GM19035 (cell line): ENCODE measurements around the gene NUDCD3.
A peak's percentile ranks its signal among the peaks of the same experiment; 100 is the strongest.

Source experiments
- ATAC-seq: cut with Tn5 transposase; IDR thresholded peaks from one replicate; pipeline ENCODE4 v1.9.1; 2021; ENCODE audit not compliant: unreplicated experiment

Gene NUDCD3

DNA sequence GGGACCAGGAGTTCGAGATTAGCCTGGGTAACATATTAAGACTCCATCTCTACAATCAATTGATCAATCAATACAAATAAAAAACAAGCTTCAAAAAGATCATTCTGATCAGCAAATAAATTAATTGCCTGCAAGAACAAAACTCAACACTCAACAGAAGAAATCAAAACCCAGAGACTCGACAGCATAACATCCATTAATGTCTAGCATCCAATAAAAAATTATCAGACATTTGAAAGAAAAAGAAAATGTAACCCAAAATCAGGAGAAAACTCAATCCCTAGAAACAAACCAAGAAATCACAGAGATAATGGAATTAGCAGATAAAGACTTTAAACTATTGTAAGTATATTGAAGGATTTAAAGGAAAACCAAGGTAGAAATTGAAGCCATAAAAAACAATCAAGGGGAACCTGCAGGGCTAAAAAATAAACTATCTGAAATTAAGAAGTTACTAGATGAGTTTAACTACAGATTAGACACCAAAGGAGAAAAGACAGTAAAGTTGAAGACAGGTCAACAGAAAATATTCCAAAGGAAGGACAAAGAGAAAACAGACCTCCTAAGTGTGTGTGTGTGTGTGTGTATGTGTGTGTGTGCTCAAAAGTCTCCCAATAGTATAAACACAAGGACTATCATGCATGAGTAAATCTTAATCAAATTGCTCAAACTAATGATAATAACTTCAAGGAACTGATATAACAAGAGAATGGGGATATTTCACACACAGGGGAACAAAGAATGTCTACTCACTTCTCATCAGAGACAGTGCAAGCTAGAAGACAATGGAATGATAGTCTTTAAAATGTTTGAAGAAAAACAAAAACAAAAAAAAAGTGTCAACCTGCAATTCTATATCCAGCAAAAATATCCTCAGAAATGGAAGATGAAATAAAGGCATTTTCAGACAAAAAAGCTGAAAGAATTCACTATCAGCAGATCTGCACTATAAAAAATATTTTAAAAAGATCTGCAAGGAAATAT is 7.7 kb downstream of the NUDCD3 start:
- no peak for ATAC-seq

GRCh38 chr7:44477938-44478337 is 12.5 kb downstream of the NUDCD3 start:
- ATAC-seq = no peak

- peak; percentile 78 for ATAC-seq
Measured at GRCh38 chr7:44477063-44477830, 13.2 kb downstream of the NUDCD3 start.

- no peak for ATAC-seq
Measured at GRCh38 chr7:44476313-44476712, 14.1 kb downstream of the NUDCD3 start.

- ATAC-seq = no peak
Measured at GRCh38 chr7:44473295-44473694, 17.2 kb downstream of the NUDCD3 start.

DNA sequence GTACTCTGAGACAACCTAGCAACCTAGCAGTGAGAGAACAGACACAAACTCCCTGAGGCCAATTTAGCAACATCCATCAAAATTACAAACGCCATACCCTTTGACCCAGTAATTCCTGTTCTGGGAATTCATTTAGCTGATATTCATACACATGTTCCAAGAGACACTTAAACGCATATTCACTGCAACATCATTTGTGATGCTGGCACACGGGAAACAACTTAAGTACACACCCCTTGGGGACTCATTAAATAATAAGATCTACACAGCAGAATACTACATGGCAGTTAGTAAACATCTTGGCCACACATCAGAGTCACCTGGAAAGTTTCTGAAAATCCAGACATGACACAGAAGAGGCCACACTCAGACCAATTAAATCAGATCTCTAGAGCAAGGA is 17.6 kb downstream of the NUDCD3 start:
- no peak for ATAC-seq

DNA sequence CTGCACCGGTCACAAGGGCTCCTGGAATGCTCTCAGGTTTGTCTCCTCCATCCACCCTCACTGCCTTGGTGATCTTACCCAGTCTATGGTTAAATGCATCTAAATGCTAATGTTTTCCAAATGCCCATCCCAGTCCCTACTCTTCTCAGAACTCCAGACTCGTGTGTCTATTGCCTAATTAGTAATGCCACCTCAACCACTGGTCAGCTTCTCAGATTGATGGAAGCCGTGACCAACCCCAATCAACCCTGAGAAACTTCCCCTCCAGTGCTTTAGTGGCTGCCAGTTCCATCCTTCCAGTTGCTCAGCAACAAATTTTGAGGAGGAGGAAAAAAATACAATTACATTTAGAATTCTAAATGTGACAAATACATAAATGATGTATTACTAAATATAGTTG is 18.6 kb downstream of the NUDCD3 start:
- ATAC-seq = no peak

DNA sequence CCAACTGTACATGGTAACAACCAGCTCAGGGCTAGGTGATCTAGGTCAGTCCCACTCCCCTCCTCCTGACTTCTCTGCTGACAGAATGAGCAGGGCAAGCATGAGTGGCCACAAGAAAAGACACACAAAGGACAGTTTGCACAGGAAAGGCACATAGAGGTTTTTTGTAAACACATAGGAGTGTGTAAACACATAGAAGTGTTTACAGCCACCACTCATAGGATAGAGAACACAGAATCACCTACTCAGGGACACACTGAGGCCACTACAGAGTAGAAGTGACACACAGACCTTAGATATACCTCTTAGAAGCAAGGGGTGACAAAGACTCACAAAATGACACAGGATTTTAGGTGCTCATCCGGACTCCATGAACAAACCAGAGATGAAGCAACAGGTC is 19.0 kb downstream of the NUDCD3 start:
- no peak for ATAC-seq

- no peak for ATAC-seq
Measured at GRCh38 chr7:44470628-44471245, 19.7 kb downstream of the NUDCD3 start.

DNA sequence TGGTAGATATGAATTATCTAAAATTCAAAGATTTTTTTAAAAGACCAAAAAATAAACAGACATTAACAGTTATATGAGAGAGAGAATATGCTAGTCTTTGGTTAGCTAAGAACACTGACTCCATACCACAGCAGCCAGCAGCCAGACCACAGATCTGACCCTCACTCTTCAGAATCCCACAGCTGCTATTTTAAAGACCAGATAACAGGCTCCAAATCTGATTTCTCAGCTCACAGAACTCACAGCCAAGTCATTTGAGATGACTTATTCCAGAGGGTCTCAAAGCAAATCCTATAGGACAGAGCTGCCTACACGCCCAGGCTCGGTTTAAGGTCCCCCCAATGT is 20.4 kb downstream of the NUDCD3 start:
- no peak for ATAC-seq

- ATAC-seq = no peak
Measured at GRCh38 chr7:44469461-44470134, 20.9 kb downstream of the NUDCD3 start.

- ATAC-seq = no peak
Measured at GRCh38 chr7:44467217-44467548, 23.3 kb downstream of the NUDCD3 start.

DNA sequence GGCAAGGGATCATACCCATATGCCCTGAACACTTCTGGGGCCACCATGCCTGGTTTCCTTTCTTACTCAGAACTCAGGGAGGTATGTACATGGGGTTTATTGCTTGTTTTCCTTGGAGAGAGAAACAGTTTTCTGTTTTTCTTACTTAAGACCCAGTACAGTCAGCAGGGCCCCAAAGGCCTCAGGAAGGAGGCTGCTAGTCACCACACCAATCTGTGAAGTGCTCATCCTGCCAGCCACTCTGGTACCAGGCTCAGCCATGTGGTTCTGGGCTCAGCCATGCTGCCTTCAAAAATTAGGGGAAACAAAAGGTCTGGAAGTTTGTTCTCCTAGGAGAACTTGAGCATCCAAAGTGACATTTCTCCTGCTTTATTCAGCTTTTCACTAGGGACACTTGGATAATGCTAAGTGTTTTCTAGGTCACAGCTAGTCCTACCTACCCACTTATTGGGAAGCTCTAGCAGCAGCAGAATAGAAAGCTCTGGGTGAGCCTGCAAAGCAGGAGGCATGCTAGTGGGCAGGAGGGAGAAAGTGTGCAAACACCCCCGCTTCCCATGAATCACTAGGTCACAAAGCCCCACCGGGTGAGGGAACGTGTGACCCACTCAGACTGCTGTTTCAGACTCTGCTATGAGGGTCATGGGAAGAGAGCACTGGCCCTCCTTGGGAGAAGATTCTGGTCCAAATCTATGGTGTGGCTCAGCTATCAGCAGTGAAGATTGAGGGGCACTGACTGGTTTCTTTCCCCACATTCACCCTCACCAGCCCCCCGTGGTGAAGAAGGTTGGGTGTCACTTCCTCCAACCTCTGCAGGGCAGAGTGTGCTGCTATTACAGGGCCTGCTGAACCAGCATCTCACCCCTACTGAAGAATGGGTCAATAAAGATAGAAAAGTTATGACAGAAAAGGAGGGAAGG is 23.9 kb downstream of the NUDCD3 start:
- ATAC-seq = no peak

GRCh38 chr7:44465490-44465889 is 25.0 kb downstream of the NUDCD3 start:
- ATAC-seq = no peak

DNA sequence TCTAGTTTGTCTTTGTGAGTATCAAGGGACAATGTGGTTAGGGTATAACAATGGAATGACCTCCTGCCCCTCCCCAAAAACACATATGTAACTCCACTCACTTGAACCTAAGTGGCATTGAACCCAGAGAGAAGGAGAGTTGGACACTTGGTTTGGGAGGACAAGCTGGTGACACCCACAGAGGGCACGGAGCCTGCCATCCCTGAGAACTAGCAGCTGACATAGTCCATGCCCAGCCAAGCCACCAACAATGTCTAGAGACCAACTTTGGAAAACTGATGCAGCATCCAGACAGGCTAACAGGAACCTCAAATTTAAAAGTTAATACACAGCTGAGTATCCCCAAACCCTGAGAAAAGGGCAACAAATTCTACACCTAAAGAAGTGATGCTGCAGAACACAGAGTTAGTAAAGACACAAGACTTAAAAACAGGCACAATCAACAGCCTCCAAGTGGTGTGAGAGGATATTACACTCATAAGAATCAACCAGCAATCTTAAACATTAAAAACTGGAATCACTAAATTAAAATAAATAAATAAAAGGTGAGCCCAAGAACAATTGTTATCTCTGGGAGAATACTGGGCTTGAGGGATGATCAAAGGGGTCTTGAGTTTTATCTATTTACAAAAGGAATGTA is 27.2 kb downstream of the NUDCD3 start:
- ATAC-seq = no peak

GRCh38 chr7:44461387-44461786 is 29.1 kb downstream of the NUDCD3 start:
- ATAC-seq = no peak

DNA sequence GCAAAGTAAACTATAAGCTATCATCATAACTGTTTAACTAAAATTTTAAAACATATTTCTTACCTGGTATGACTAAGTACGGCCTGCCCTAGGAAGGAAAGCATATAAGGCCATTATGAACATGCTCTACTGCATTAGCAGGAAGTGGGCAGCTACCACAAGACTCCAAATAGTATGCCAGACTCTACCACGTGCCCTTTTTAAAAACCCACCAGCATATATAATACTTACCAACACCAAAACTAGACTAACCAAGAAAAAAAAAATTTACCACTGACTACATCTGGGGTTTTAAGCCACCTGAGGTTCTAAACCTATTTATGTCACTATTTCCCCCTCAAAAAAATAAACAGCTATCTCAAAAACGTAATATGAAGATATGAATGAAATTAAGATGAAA is 30.1 kb downstream of the NUDCD3 start:
- ATAC-seq = peak; percentile 95

DNA sequence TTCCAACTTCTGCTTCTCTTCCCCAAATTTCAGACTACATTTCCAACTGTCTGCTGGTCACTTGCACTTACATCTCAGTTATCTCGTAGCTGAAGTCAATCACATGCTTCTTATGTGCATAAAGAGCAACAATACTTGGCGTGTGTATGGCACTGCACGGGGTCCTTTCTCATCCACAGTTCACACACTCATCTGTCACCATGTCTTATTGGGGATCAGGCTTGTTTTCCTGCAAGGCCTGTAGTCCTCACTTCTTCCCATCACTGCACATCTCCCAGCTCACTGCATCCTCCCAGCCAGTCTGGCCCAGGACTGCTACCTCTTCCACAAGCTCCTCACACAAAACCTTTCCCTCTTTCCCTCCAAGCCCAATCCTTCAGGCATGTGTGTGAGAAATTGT is 35.3 kb downstream of the NUDCD3 start:
- no peak for ATAC-seq

DNA sequence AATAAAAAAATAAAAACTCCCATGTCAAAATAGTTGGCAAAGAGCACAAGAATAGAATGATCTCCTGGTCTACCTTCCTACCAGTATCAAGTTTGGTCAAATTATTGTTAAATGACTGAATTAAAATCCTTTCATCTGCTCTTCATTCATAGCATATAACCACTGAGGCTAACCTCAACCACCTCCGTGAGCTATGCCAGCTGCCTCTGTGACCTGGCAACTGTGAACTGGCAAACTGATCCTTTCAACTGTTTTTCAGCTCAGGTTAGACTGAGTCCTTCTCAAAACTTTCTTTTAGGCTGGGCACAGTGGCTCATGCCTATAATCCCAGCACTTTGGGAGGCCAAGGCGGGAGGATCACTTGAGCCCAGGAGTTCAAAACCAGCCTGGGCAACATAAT is 36.1 kb downstream of the NUDCD3 start:
- no peak for ATAC-seq

GRCh38 chr7:44451123-44451522 is 39.3 kb downstream of the NUDCD3 start:
- ATAC-seq = no peak
